Measurements from ENCODE around the gene ARHGEF38.
A peak's percentile ranks its signal among the peaks of the same experiment; 100 is the strongest.

The ARHGEF38 gene

GRCh38 chr4:105536601-105537000 is 15.8 kb upstream of the ARHGEF38 start:
- Histone ChIP-seq H3K4me1 (ENCODE audit: insufficient read depth, low read length, poor library complexity, severe bottlenecking) (peaks cover 12% of the 10 kb centered on the region), H3K9me2 (replicated peaks; ENCODE audit: low read depth, low read length) (no peaks in the 10 kb centered on the region), H3K4me3 (ENCODE audit: low read length, poor library complexity, severe bottlenecking) (no peak overlapping the region), H3F3A (ENCODE audit: low read depth) (no peaks in the 10 kb centered on the region), H3K36me3 (ENCODE audit: insufficient read depth, low read length) (no peaks in the 10 kb centered on the region), H3K79me2 (ENCODE audit: insufficient read depth, low read length) (no peaks in the 10 kb centered on the region), H3K9me3 (ENCODE audit: insufficient read depth, low read depth, low read length) (no peaks in the 10 kb centered on the region), H4K20me1 (ENCODE audit: insufficient read depth, low read length, poor library complexity, severe bottlenecking) (no peaks in the 10 kb centered on the region), H3K4me2 (ENCODE audit: low read depth, low read length, poor library complexity, severe bottlenecking) (no peak overlapping the region), H2AFZ (ENCODE audit: low read length) (no peak overlapping the region), H3K9ac (ENCODE audit: low read depth, low read length, poor library complexity, severe bottlenecking) (no peak overlapping the region), H3K27me3 (ENCODE audit: insufficient read depth, low read length, poor library complexity, severe bottlenecking) (no peaks in the 10 kb centered on the region)
- TF ChIP-seq CTCF (conservative IDR thresholded peaks at IDR 0.05; ENCODE audit: low read length) (no peak), EZH2phosphoT487 (IDR thresholded peaks at IDR 0.05; ENCODE audit: borderline replicate concordance) (no peak)

- no peaks in the 10 kb centered on the region for H3F3A ChIP-seq (ENCODE audit: low read depth)
Measured at GRCh38 chr4:105541420-105541819, 11.0 kb upstream of the ARHGEF38 start.

GRCh38 chr4:105542039-105542438 is 10.4 kb upstream of the ARHGEF38 start:
- Histone ChIP-seq H2AFZ (ENCODE audit: low read length) (no peak overlapping the region), H3K4me2 (ENCODE audit: low read depth, low read length, poor library complexity, severe bottlenecking) (peak overlapping the region; percentile 44), H3K36me3 (ENCODE audit: insufficient read depth, low read length) (no peaks in the 10 kb centered on the region), H3F3A (ENCODE audit: low read depth) (no peaks in the 10 kb centered on the region), H3K9me3 (ENCODE audit: insufficient read depth, low read depth, low read length) (no peaks in the 10 kb centered on the region), H4K20me1 (ENCODE audit: insufficient read depth, low read length, poor library complexity, severe bottlenecking) (no peaks in the 10 kb centered on the region), H3K79me2 (ENCODE audit: insufficient read depth, low read length) (no peaks in the 10 kb centered on the region), H3K4me1 (ENCODE audit: insufficient read depth, low read length, poor library complexity, severe bottlenecking) (peaks cover 26% of the 10 kb centered on the region), H3K4me3 (ENCODE audit: low read length, poor library complexity, severe bottlenecking) (peak overlapping the region; percentile 11), H3K27me3 (ENCODE audit: insufficient read depth, low read length, poor library complexity, severe bottlenecking) (no peaks in the 10 kb centered on the region), H3K9me2 (replicated peaks; ENCODE audit: low read depth, low read length) (no peaks in the 10 kb centered on the region), H3K9ac (ENCODE audit: low read depth, low read length, poor library complexity, severe bottlenecking) (no peak overlapping the region)
- TF ChIP-seq CTCF (conservative IDR thresholded peaks at IDR 0.05; ENCODE audit: low read length) (no peak), EZH2phosphoT487 (IDR thresholded peaks at IDR 0.05; ENCODE audit: borderline replicate concordance) (no peak)

More at GRCh38 chr4:105541420-105541819, 11.0 kb upstream of the ARHGEF38 start:
- Histone ChIP-seq H4K20me1 (ENCODE audit: insufficient read depth, low read length, poor library complexity, severe bottlenecking) (no peaks in the 10 kb centered on the region), H3K36me3 (ENCODE audit: insufficient read depth, low read length) (no peaks in the 10 kb centered on the region), H3K4me2 (ENCODE audit: low read depth, low read length, poor library complexity, severe bottlenecking) (peak overlapping the region; percentile 44), H3K79me2 (ENCODE audit: insufficient read depth, low read length) (no peaks in the 10 kb centered on the region), H2AFZ (ENCODE audit: low read length) (no peak overlapping the region), H3K4me1 (ENCODE audit: insufficient read depth, low read length, poor library complexity, severe bottlenecking) (peaks cover 26% of the 10 kb centered on the region), H3K4me3 (ENCODE audit: low read length, poor library complexity, severe bottlenecking) (peak overlapping the region; percentile 11), H3K9me3 (ENCODE audit: insufficient read depth, low read depth, low read length) (no peaks in the 10 kb centered on the region), H3K9me2 (replicated peaks; ENCODE audit: low read depth, low read length) (no peaks in the 10 kb centered on the region), H3K27me3 (ENCODE audit: insufficient read depth, low read length, poor library complexity, severe bottlenecking) (no peaks in the 10 kb centered on the region), H3K9ac (ENCODE audit: low read depth, low read length, poor library complexity, severe bottlenecking) (no peak overlapping the region)
- TF ChIP-seq CTCF (conservative IDR thresholded peaks at IDR 0.05; ENCODE audit: low read length) (no peak), EZH2phosphoT487 (IDR thresholded peaks at IDR 0.05; ENCODE audit: borderline replicate concordance) (no peak)

Data from Loucy (cell line).